GM12878 (cell line): ENCODE measurements around the gene FBLN1. TPM values are rescaled to one million over a fixed set of nuclear protein-coding genes. Genes with fewer than 3 reads are reported as not detected.

Source experiments
- ATAC-seq: fragments of 200-7000 bp; cut with Tn5 transposase; 3 replicates; pipeline ENCODE4 v1.9.1; 2020; ENCODE audit warnings: mild to moderate bottlenecking, moderate library complexity
- BruUV-seq: library from RNA; stranded (reverse); fragments of 400-500 nt; replicated peaks from 2 replicates; lab custom pipeline; 2021; lab: Mats Ljungman, UMichigan
- CTCF ChIA-PET: fragments of 300-600 bp; sonication (Branson Sonifier 250); formaldehyde crosslinking; extraction: SDS; loops from one replicate; lab custom pipeline; 2021; ENCODE audit warnings: inconsistent platforms; lab: Yijun Ruan, JAX
- POLR2A ChIA-PET: fragments of 350-600 bp; formaldehyde crosslinking; extraction: SDS; loops from one replicate; lab custom pipeline; 2021; ENCODE audit warnings: inconsistent platforms; lab: Charles Lee
- RAD21 ChIA-PET: fragments of 300-600 bp; sonication (Branson Sonifier 250); formaldehyde crosslinking; loops from one replicate; lab custom pipeline; 2023; ENCODE audit warnings: antibody characterized with exemption; ENCODE audit not compliant: unreplicated experiment; lab: Charles Lee
- SMC1A ChIA-PET: fragments of 300-600 bp; sonication (Branson Sonifier 250); formaldehyde crosslinking; loops from one replicate; lab custom pipeline; 2023; ENCODE audit not compliant: unreplicated experiment, uncharacterized antibody; lab: Charles Lee
- DNase-seq: peaks from one replicate; pipeline ENCODE4 v3.0.0-alpha.2; 2011; ENCODE audit warnings: low read depth, low spot score
- FAIRE-seq: peaks from 3 replicates; lab custom pipeline; 2011; peaks lifted over from hg19 to GRCh38; lab: Jason Lieb, UNC
- H2AFZ ChIP-seq: 2 replicates; pipeline ENCODE4 v1.6.0; 2011; ENCODE audit warnings: low read depth, low read length, control low read depth; ENCODE audit not compliant: control insufficient read depth
- H3K27ac ChIP-seq: 2 replicates; pipeline ENCODE4 v1.5.1; 2011; ENCODE audit warnings: control low read depth; ENCODE audit not compliant: control insufficient read depth, insufficient read depth
- H3K27me3 ChIP-seq, 2 experiments: replicated peaks in 1 of 2; 2 replicates each; pipeline versions ENCODE4 v1.6.0 to v1.6.1; 2011; ENCODE audit warnings: low read length in 1 of 2; ENCODE audit not compliant: control insufficient read depth in 2 of 2, insufficient read depth in 2 of 2
- H3K36me3 ChIP-seq, 2 experiments: 2 replicates each; pipeline ENCODE4 v1.5.1; 2011; ENCODE audit warnings: low read length in 1 of 2; ENCODE audit not compliant: control insufficient read depth in 2 of 2, insufficient read depth in 2 of 2
- H3K4me1 ChIP-seq: 2 replicates; pipeline ENCODE4 v1.6.1; 2011; ENCODE audit warnings: mild to moderate bottlenecking, low read length, moderate library complexity, mixed read lengths; ENCODE audit not compliant: control insufficient read depth, insufficient read depth
- H3K4me2 ChIP-seq: 2 replicates; pipeline ENCODE4 v1.6.0; 2011; ENCODE audit warnings: control low read depth; ENCODE audit not compliant: control insufficient read depth, insufficient read depth
- H3K4me3 ChIP-seq: fragments of 200-600 bp; sonication (generic); 2 replicates; pipeline ENCODE4 v1.5.1; 2016
- H3K79me2 ChIP-seq: 2 replicates; pipeline ENCODE4 v1.6.0; 2011; ENCODE audit warnings: low read length; ENCODE audit not compliant: control insufficient read depth, insufficient read depth
- H3K9ac ChIP-seq: 2 replicates; pipeline ENCODE4 v1.8.0; 2011; ENCODE audit warnings: low read length, control low read depth, mixed read lengths; ENCODE audit not compliant: control insufficient read depth, insufficient read depth
- H3K9me3 ChIP-seq: replicated peaks from 3 replicates; pipeline ENCODE4 v1.5.1; 2011; ENCODE audit warnings: mild to moderate bottlenecking, low read length; ENCODE audit not compliant: control insufficient read depth, insufficient read depth
- H4K20me1 ChIP-seq: 2 replicates; pipeline ENCODE4 v1.6.0; 2011; ENCODE audit not compliant: control insufficient read depth, insufficient read depth
- BACH1 ChIP-seq: fragments of 450-650 bp; IDR thresholded peaks from 2 replicates; pipeline ENCODE4 v1.6.1; 2017; ENCODE audit warnings: mild to moderate bottlenecking, borderline replicate concordance
- BMI1 ChIP-seq: fragments of 450-650 bp; IDR thresholded peaks from 2 replicates; pipeline ENCODE4 v1.6.1; 2016; ENCODE audit warnings: mild to moderate bottlenecking, moderate library complexity, borderline replicate concordance
- CHD2 ChIP-seq: IDR thresholded peaks from 2 replicates; pipeline ENCODE4 v1.6.1; 2011; ENCODE audit warnings: low read depth, low read length, improper control_type of control experiment, borderline replicate concordance
- FOS ChIP-seq: IDR thresholded peaks from 3 replicates; pipeline ENCODE4 v1.6.1; 2011; ENCODE audit warnings: borderline replicate concordance; ENCODE audit not compliant: insufficient read length; ENCODE audit errors: extremely low read depth
- JUNB ChIP-seq: IDR thresholded peaks from 2 replicates; pipeline ENCODE4 v1.6.1; 2016; ENCODE audit warnings: antibody characterized with exemption, mild to moderate bottlenecking
- KAT2A ChIP-seq: conservative IDR thresholded peaks from 2 replicates; pipeline ENCODE4 v1.6.1; 2011; ENCODE audit warnings: low read depth, low read length; ENCODE audit not compliant: control insufficient read depth
- MYC ChIP-seq: IDR thresholded peaks from 2 replicates; pipeline ENCODE4 v1.6.1; 2011; ENCODE audit warnings: mild to moderate bottlenecking, low read length, moderate library complexity, inconsistent platforms; ENCODE audit not compliant: insufficient read depth, insufficient replicate concordance, insufficient read length, severe bottlenecking
- NRF1 ChIP-seq: conservative IDR thresholded peaks from 2 replicates; pipeline ENCODE4 v1.6.1; 2011; ENCODE audit warnings: mild to moderate bottlenecking, low read depth, low read length, improper control_type of control experiment
- PAX5 ChIP-seq: IDR thresholded peaks from 2 replicates; pipeline ENCODE4 v1.6.1; 2011; ENCODE audit warnings: low read depth, low read length, borderline replicate concordance
- RAD51 ChIP-seq: fragments of 450-650 bp; IDR thresholded peaks from 2 replicates; pipeline ENCODE4 v1.6.1; 2016; ENCODE audit warnings: moderate library complexity, mild to moderate bottlenecking, inconsistent platforms
- RBBP5 ChIP-seq: fragments of 200-600 bp; sonication (generic); conservative IDR thresholded peaks from 2 replicates; pipeline ENCODE4 v1.6.1; 2016
- RFX5 ChIP-seq: IDR thresholded peaks from 2 replicates; pipeline ENCODE4 v1.6.1; 2011; ENCODE audit warnings: low read depth, low read length, improper control_type of control experiment
- TARDBP ChIP-seq: IDR thresholded peaks from 2 replicates; pipeline ENCODE4 v1.6.1; 2016; ENCODE audit warnings: borderline replicate concordance
- ZNF207 ChIP-seq: fragments of 450-650 bp; IDR thresholded peaks from 2 replicates; pipeline ENCODE4 v1.6.1; 2014; ENCODE audit warnings: antibody characterized with exemption, mild to moderate bottlenecking, borderline replicate concordance
- ZNF24 ChIP-seq: fragments of 450-650 bp; IDR thresholded peaks from 2 replicates; pipeline ENCODE4 v1.6.1; 2017; ENCODE audit warnings: antibody characterized with exemption, mild to moderate bottlenecking
- ZNF622 ChIP-seq: fragments of 450-650 bp; IDR thresholded peaks from 2 replicates; pipeline ENCODE4 v1.6.1; 2017; ENCODE audit warnings: mild to moderate bottlenecking, inconsistent platforms
- WGBS: methylation state at CpG from one replicate; pipeline ENCODE4 v1.1.6; 2016; ENCODE audit warnings: low lambda C conversion rate; ENCODE audit not compliant: insufficient replicate concordance, insufficient coverage; ENCODE audit errors: missing lambda C conversion rate; 5-methylcytosine and 5-hydroxymethylcytosine counted together
- in situ Hi-C: fragments of 300-500 bp; cut with MboI; formaldehyde crosslinking; loops from 9 replicates; pipeline ENCODE4 v1.14.3; 2018; ENCODE audit warnings: mixed read lengths
- intact Hi-C: fragments of 100-400 bp; cut with micrococcal nuclease; formaldehyde crosslinking; loops from one replicate; pipeline ENCODE4 v1.14.2; 2022; ENCODE audit not compliant: unreplicated experiment
- polyA plus RNA-seq, 11 experiments: library from polyadenylated mRNA; depleted of rRNA in 4 of 11; unstranded in 6 of 11; stranded (reverse) in 5 of 11; fragments of >200 nt; fragmentation: Nextera tagmentation in 4 of 11; fragmentation: Illumina TruSeq in 1 of 11; extraction: Ambion mirVana in 4 of 11; extraction: Trizol in 1 of 11; gene quantifications; 1 replicate in 1 of 11; 2 replicates in 10 of 11; pipeline versions ENCODE4 v1.2.1 to v1.2.3, GENCODE V29; 2011 to 2016; ENCODE audit warnings: inconsistent platforms in 2 of 11, missing spikeins in 2 of 11, low read depth in 1 of 11
- total RNA-seq, 4 experiments: library from RNA; depleted of rRNA in 3 of 4; stranded (reverse); fragments of >200 nt in 3 of 4; fragmentation: Illumina TruSeq in 1 of 4; extraction: Trizol in 1 of 4; gene quantifications; 2 replicates each; pipeline versions ENCODE4 v1.2.1 to v1.2.3, GENCODE V29; 2013 to 2021
- TF ChIP-seq, protein P1 (sequence below): fragments of 450-650 bp; formaldehyde crosslinking; IDR thresholded peaks from 2 replicates; pipeline ENCODE4 v1.4.0; 2022; ENCODE audit warnings: mild to moderate bottlenecking, moderate library complexity
- TF ChIP-seq, protein P2 (sequence below): fragments of 450-650 bp; IDR thresholded peaks from 2 replicates; pipeline ENCODE4 v1.6.1; 2014; ENCODE audit warnings: mild to moderate bottlenecking

Gene FBLN1
- total and polyA plus RNA-seq, 10 of the 15 experiments (the other 5 are each of a cell fraction or from before 2014, with no cell fraction given), result 0.20 to 0.51 TPM; not detected in 8

DNA sequence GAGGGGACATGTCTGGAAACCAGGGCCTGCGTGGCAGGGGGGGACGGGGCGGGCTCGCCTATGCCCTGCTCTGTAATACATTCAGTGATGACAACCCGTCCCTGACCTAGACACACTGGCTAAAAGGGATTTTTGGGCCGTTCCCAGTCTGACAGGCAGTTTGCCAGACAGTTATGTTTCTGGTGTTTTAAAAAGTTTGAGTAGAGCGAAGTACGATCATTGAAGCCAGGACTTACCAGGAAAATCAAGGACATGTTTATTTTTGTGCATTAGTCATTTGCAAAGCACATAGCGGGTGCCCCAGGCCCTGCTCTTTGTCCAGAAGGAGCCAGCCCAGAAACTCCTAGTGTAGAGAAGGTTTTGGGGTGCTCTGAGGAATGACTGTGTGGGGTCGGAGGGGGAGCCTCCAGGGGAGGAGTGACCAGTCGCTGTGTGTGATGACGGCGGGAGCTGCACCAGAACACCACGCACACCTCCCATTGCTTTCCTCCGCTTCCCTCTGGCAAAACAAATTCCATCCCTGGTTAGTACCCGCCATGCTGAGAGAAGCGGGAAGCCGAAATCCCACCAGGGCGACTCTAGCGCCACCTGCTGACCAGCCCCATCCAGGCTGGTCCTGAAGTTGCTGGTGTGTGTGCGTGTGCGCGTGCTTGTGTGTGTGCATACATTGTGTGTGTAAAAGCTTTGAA is 50.8 kb downstream of the FBLN1 start (continued):
- TF ChIP-seq, protein P1, sequence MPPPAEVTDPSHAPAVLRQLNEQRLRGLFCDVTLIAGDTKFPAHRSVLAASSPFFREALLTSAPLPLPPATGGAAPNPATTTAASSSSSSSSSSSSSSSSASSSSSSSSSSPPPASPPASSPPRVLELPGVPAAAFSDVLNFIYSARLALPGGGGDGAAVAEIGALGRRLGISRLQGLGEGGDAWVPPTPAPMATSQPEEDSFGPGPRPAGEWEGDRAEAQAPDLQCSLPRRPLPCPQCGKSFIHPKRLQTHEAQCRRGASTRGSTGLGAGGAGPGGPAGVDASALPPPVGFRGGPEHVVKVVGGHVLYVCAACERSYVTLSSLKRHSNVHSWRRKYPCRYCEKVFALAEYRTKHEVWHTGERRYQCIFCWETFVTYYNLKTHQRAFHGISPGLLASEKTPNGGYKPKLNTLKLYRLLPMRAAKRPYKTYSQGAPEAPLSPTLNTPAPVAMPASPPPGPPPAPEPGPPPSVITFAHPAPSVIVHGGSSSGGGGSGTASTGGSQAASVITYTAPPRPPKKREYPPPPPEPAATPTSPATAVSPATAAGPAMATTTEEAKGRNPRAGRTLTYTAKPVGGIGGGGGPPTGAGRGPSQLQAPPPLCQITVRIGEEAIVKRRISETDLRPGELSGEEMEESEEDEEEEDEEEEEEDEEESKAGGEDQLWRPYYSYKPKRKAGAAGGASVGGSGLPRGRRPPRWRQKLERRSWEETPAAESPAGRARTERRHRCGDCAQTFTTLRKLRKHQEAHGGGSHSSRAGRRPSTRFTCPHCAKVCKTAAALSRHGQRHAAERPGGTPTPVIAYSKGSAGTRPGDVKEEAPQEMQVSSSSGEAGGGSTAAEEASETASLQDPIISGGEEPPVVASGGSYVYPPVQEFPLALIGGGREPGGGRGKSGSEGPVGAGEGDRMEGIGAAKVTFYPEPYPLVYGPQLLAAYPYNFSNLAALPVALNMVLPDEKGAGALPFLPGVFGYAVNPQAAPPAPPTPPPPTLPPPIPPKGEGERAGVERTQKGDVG (CRISPR knock-in tag), result no peak
- TF ChIP-seq RBBP5, result no peak
- no peak for TF ChIP-seq KAT2A

DNA sequence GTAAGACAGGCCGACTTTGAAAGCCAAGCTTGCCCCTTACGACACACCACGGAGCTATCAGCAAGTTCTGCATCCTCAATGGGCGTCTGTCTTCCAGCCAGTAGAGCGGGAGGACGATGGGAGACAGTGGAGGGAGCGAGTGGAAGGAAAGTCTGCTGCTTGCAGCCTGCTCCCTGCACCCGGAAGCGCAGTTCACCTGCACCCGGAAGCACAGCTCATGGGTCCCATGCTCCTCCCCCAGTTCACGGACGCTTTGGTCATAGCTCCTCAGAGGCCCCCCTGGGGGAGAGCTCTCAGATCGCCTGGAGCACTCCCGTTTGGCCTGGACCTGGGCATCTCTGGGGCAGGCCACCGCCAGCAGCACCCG is 51.3 kb downstream of the FBLN1 start:
- Histone ChIP-seq H4K20me1 (no peaks in the 10 kb centered on the region), H3K4me3 (no peak overlapping the region), H3K36me3 (no peaks in the 10 kb centered on the region), H3K9ac (no peak overlapping the region), H3K79me2 (no peaks in the 10 kb centered on the region), H3K27me3 (no peaks in the 10 kb centered on the region), H2AFZ (no peak overlapping the region), H3K4me1 (no peaks in the 10 kb centered on the region), H3K9me3 (no peaks in the 10 kb centered on the region; the same call in 2 of the 3 replicates), H3K27ac (no peak overlapping the region), H3K4me2 (no peak overlapping the region)
- ChIA-PET CTCF (interaction anchor here (0.7 to 1.1 kb wide), 3 partner anchors 11 to 231 kb away, joined by 3 to 4 read pairs (median 4); no protein-coding TSS in a partner anchor), SMC1A (no interaction called here), RAD21 (interaction anchor here (1.0 kb wide), 1 partner anchor 275 kb away, joined by 3 read pairs; no protein-coding TSS in a partner anchor), POLR2A (no interaction called here)
- BruUV-seq, result no TSS peak
- FAIRE-seq, result no peak
- 33% methylated on average over 16 of the region's 16 CpGs for WGBS
- no peak for DNase-seq
- no peak for ATAC-seq
- intact Hi-C loops (loop anchor here (5.0 kb wide), 1 partner anchor 287 kb away; no protein-coding TSS in a partner anchor), in situ Hi-C loops (loop anchor here (5.0 kb wide), 1 partner anchor 287 kb away; no protein-coding TSS in a partner anchor)
- no peak for TF ChIP-seq ZNF207
- no peak for TF ChIP-seq BACH1
- TF ChIP-seq TARDBP, result no peak
- TF ChIP-seq CHD2, result no peak
- TF ChIP-seq ZNF24, result no peak
- no peak for TF ChIP-seq FOS
- no peak for TF ChIP-seq ZNF622
- no peak for TF ChIP-seq PAX5
- TF ChIP-seq BMI1, result no peak
- no peak for TF ChIP-seq MYC
- TF ChIP-seq RFX5, result no peak
- TF ChIP-seq, protein P2, sequence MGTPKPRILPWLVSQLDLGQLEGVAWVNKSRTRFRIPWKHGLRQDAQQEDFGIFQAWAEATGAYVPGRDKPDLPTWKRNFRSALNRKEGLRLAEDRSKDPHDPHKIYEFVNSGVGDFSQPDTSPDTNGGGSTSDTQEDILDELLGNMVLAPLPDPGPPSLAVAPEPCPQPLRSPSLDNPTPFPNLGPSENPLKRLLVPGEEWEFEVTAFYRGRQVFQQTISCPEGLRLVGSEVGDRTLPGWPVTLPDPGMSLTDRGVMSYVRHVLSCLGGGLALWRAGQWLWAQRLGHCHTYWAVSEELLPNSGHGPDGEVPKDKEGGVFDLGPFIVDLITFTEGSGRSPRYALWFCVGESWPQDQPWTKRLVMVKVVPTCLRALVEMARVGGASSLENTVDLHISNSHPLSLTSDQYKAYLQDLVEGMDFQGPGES, result no peak
- no peak for TF ChIP-seq RAD51
- TF ChIP-seq NRF1, result no peak
- TF ChIP-seq JUNB, result no peak
